Sigmoid colon (tissue), 4 donors: ENCODE measurements around the gene KLHL22.

ENCODE experiments used
- EP300 ChIP-seq, 4 donors: sonication (generic); formaldehyde crosslinking; IDR thresholded peaks; one replicate each; pipeline ENCODE4 v1.6.1; 2017; ENCODE audit warnings: antibody characterized with exemption in 4 of 4
- POLR2A ChIP-seq, 2 donors: fragments of 450-650 bp; IDR thresholded peaks; one replicate each; pipeline ENCODE4 v1.6.1; 2016; ENCODE audit warnings: antibody characterized with exemption in 2 of 2, mild to moderate bottlenecking in 2 of 2, moderate library complexity in 2 of 2
- POLR2AphosphoS5 ChIP-seq, 4 donors: sonication (generic); formaldehyde crosslinking; IDR thresholded peaks; one replicate each; pipeline ENCODE4 v1.6.1; 2017; ENCODE audit warnings: antibody characterized with exemption in 4 of 4
- TF ChIP-seq, protein P1 (sequence below), 4 experiments: fragments of 450-650 bp in 3 of 4; fragments of 200-600 bp in 1 of 4; IDR thresholded peaks; one replicate each; pipeline ENCODE4 v1.5.1; 2016 to 2019; ENCODE audit warnings: antibody characterized with exemption in 4 of 4, mild to moderate bottlenecking in 3 of 4, moderate library complexity in 2 of 4

DNA sequence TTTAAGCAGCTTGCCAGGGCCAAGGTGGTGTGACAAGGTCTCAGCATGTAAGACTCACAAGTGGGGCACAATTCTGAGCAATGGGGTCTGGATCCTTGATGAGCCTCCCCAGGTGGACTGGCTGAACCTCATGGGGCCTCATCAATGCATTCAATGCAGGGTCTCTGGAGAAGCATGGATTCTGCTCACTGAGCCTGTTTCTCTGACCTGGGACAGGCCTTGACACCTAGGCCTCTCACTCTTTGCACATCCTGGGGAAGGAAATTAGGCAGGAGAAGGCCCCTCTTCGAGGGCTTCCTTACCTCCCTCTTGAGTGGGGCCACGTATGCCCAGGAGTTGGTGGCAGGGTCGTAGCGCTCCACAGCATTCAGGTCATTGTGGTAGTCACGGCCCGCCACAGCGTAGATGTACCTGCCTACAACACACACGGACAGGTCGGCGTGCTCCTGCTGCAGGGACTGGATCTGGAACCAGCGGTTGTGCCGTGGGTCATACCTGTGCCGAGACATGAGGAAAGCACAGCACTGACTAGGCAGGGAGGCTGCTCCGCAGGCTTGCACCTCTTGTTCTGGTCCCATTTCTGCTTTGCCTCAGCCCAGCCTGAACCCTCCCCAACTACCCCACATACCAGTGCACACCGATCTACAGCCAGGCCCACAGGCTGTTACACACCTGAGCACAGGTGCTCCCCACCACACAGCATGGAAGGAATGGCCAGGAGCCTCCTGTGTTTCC is 37.9 kb downstream of the KLHL22 start:
- TF ChIP-seq, protein P1, sequence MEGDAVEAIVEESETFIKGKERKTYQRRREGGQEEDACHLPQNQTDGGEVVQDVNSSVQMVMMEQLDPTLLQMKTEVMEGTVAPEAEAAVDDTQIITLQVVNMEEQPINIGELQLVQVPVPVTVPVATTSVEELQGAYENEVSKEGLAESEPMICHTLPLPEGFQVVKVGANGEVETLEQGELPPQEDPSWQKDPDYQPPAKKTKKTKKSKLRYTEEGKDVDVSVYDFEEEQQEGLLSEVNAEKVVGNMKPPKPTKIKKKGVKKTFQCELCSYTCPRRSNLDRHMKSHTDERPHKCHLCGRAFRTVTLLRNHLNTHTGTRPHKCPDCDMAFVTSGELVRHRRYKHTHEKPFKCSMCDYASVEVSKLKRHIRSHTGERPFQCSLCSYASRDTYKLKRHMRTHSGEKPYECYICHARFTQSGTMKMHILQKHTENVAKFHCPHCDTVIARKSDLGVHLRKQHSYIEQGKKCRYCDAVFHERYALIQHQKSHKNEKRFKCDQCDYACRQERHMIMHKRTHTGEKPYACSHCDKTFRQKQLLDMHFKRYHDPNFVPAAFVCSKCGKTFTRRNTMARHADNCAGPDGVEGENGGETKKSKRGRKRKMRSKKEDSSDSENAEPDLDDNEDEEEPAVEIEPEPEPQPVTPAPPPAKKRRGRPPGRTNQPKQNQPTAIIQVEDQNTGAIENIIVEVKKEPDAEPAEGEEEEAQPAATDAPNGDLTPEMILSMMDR (IDR thresholded peaks at IDR 0.05): no peak
- TF ChIP-seq POLR2A (IDR thresholded peaks at IDR 0.05) (no peak), EP300 (IDR thresholded peaks at IDR 0.05) (no peak), POLR2AphosphoS5 (IDR thresholded peaks at IDR 0.05) (no peak)
